ENCODE results near the gene TUBB3. TPM values are rescaled to one million over a fixed set of nuclear protein-coding genes. Genes with fewer than 3 reads are reported as not detected.

The TUBB3 gene
- total RNA-seq, 1 experiment from 2014 or later, result 205 TPM

GRCh38 chr16:89925596-89926079 is 2.5 kb downstream of the TUBB3 start:
- H3K27ac ChIP-seq (ENCODE audit: low read length), result peak overlapping the region; percentile 23; the same call in 1 of the 2 replicates
- H3K27me3 ChIP-seq (ENCODE audit: control insufficient read depth, insufficient read depth, low read length), result no peaks in the 10 kb centered on the region
- CTCF ChIA-PET, result no interaction called here
- BruUV-seq (replicated peaks), result TSS peak; percentile 61
- intact Hi-C loops (cut with micrococcal nuclease; ENCODE audit: unreplicated experiment) (no loop called here), in situ Hi-C loops (cut with HindIII; ENCODE audit: low pct_unique_long_range_greater_than_20kb, low sequenced_read_pairs) (no loop called here)
- POLR2A ChIA-PET, result no interaction called here
- ATAC-seq (peak; percentile 6), DNase-seq (ENCODE audit: low read depth, low spot score) (no peak)
- H3K36me3 ChIP-seq (ENCODE audit: control insufficient read depth, insufficient read depth, low read length), result peaks cover 3% of the 10 kb centered on the region
- TF ChIP-seq, protein P1, sequence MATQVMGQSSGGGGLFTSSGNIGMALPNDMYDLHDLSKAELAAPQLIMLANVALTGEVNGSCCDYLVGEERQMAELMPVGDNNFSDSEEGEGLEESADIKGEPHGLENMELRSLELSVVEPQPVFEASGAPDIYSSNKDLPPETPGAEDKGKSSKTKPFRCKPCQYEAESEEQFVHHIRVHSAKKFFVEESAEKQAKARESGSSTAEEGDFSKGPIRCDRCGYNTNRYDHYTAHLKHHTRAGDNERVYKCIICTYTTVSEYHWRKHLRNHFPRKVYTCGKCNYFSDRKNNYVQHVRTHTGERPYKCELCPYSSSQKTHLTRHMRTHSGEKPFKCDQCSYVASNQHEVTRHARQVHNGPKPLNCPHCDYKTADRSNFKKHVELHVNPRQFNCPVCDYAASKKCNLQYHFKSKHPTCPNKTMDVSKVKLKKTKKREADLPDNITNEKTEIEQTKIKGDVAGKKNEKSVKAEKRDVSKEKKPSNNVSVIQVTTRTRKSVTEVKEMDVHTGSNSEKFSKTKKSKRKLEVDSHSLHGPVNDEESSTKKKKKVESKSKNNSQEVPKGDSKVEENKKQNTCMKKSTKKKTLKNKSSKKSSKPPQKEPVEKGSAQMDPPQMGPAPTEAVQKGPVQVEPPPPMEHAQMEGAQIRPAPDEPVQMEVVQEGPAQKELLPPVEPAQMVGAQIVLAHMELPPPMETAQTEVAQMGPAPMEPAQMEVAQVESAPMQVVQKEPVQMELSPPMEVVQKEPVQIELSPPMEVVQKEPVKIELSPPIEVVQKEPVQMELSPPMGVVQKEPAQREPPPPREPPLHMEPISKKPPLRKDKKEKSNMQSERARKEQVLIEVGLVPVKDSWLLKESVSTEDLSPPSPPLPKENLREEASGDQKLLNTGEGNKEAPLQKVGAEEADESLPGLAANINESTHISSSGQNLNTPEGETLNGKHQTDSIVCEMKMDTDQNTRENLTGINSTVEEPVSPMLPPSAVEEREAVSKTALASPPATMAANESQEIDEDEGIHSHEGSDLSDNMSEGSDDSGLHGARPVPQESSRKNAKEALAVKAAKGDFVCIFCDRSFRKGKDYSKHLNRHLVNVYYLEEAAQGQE (IDR thresholded peaks at IDR 0.05; ENCODE audit: insufficient read depth in 1 of 2, low read depth in 2 of 2, low read length in 1 of 2), result no peak; a peak in 1 of 4 replicates
- TF ChIP-seq CTCF (IDR thresholded peaks at IDR 0.05) (no peak), SIN3A (IDR thresholded peaks at IDR 0.05; ENCODE audit: borderline replicate concordance, insufficient read depth, low read depth, low read length) (0 out of 2 replicates have a peak, but pooled peaks have one; percentile 31), POLR2AphosphoS5 (IDR thresholded peaks at IDR 0.05; ENCODE audit: low read depth, low read length) (no peak), TCF7L2 (IDR thresholded peaks at IDR 0.05; ENCODE audit: low read depth, low read length) (no peak)
- H3K4me1 ChIP-seq (ENCODE audit: control insufficient read depth, insufficient read depth, low read length), result peaks cover 6% of the 10 kb centered on the region
- no peaks in the 10 kb centered on the region for H3K9me3 ChIP-seq (ENCODE audit: control insufficient read depth, insufficient read depth, low read depth, low read length)
- peak overlapping the region; percentile 66 to 67 for H3K4me3 ChIP-seq (ENCODE audit: low read depth in 2 of 2, low read length in 2 of 2)

GRCh38 chr16:89931305-89931896 is 8.3 kb downstream of the TUBB3 start:
- in situ Hi-C loops (cut with HindIII; ENCODE audit: low pct_unique_long_range_greater_than_20kb, low sequenced_read_pairs) (no loop called here), intact Hi-C loops (cut with micrococcal nuclease; ENCODE audit: unreplicated experiment) (no loop called here)
- ChIA-PET POLR2A (no interaction called here), CTCF (no interaction called here)
- ATAC-seq (peak; percentile 38; the same call in 1 of the 2 replicates), DNase-seq (ENCODE audit: low read depth, low spot score) (no peak)
- BruUV-seq (replicated peaks), result no TSS peak
- no peaks in the 10 kb centered on the region for H3K9me3 ChIP-seq (ENCODE audit: control insufficient read depth, insufficient read depth, low read depth, low read length)
- TF ChIP-seq POLR2AphosphoS5 (IDR thresholded peaks at IDR 0.05; ENCODE audit: low read depth, low read length) (no peak), TCF7L2 (IDR thresholded peaks at IDR 0.05; ENCODE audit: low read depth, low read length) (no peak), CTCF (IDR thresholded peaks at IDR 0.05) (no peak)
- no peaks in the 10 kb centered on the region for H3K27me3 ChIP-seq (ENCODE audit: control insufficient read depth, insufficient read depth, low read length)
- H3K36me3 ChIP-seq (ENCODE audit: control insufficient read depth, insufficient read depth, low read length), result peaks cover 3% of the 10 kb centered on the region
- no peak overlapping the region for H3K27ac ChIP-seq (ENCODE audit: low read length)
- no peak overlapping the region for H3K4me3 ChIP-seq (ENCODE audit: low read depth in 2 of 2, low read length in 2 of 2)
- no peaks in the 10 kb centered on the region for H3K4me1 ChIP-seq (ENCODE audit: control insufficient read depth, insufficient read depth, low read length)
